ENCODE results near the gene PPARG. TPM values are rescaled to one million over a fixed set of nuclear protein-coding genes. Genes with fewer than 3 reads are reported as not detected.

PPARG gene
- total and polyA plus RNA-seq, 4 donors, result 8.3 to 41.4 (median 26.2) TPM

DNA sequence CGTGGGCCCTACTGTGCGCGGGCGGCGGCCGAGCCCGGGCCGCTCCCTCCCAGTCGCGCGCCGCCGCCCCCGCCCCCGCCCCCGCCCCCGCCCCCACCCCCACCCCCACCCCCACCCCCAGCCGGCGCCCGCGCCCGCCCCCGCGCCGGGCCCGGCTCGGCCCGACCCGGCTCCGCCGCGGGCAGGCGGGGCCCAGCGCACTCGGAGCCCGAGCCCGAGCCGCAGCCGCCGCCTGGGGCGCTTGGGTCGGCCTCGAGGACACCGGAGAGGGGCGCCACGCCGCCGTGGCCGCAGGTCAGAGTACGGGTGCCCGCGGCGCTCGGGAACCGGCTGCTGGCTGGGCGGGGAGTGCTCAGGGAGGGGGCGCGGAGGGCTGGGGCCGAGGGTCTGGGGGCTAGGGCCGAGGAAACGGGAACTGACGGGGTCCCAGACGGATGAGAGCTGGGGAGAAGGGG, 1.1 kb upstream of the PPARG start:
- H3K36me3 ChIP-seq (ENCODE audit: control insufficient read depth in 4 of 4, insufficient read depth in 4 of 4, low read length in 4 of 4), result no peaks in the 10 kb centered on the region
- peak; percentile 21 to 54 (median 26) for DNase-seq
- WGBS, 2 donors, result 0 to 1% methylated on average over 26 to 52 of the region's 63 CpGs
- H3K4me3 ChIP-seq, result peak overlapping the region; percentile 67
- peak overlapping the region; percentile 72 to 79 for H3K27ac ChIP-seq (ENCODE audit: low read depth in 1 of 2, low read length in 1 of 2)
- peaks cover 0 to 46% (median 33%) of the 10 kb centered on the region in 3 donors for H3K27me3 ChIP-seq (ENCODE audit: control insufficient read depth in 3 of 3, insufficient read depth in 3 of 3, low read length in 2 of 3)
- H3K4me1 ChIP-seq (ENCODE audit: control insufficient read depth in 5 of 5, insufficient read depth in 5 of 5, low read length in 5 of 5), result peaks cover 0 to 8% (median 0%) of the 10 kb centered on the region in 5 donors
- TF ChIP-seq, protein P1, sequence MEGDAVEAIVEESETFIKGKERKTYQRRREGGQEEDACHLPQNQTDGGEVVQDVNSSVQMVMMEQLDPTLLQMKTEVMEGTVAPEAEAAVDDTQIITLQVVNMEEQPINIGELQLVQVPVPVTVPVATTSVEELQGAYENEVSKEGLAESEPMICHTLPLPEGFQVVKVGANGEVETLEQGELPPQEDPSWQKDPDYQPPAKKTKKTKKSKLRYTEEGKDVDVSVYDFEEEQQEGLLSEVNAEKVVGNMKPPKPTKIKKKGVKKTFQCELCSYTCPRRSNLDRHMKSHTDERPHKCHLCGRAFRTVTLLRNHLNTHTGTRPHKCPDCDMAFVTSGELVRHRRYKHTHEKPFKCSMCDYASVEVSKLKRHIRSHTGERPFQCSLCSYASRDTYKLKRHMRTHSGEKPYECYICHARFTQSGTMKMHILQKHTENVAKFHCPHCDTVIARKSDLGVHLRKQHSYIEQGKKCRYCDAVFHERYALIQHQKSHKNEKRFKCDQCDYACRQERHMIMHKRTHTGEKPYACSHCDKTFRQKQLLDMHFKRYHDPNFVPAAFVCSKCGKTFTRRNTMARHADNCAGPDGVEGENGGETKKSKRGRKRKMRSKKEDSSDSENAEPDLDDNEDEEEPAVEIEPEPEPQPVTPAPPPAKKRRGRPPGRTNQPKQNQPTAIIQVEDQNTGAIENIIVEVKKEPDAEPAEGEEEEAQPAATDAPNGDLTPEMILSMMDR (IDR thresholded peaks at IDR 0.05; ENCODE audit: control extremely low read depth, extremely low read depth), result no peak
- peak; percentile 51 for ATAC-seq (ENCODE audit: insufficient read depth, low FRiP score)
- no peak overlapping the region for H3K9ac ChIP-seq (ENCODE audit: insufficient read depth in 1 of 2, low read length in 2 of 2)
- peaks cover 0 to 5% (median 0%) of the 10 kb centered on the region in 4 donors for H3K9me3 ChIP-seq (ENCODE audit: control insufficient read depth in 4 of 4, insufficient read depth in 3 of 4, low read length in 3 of 4)

DNA sequence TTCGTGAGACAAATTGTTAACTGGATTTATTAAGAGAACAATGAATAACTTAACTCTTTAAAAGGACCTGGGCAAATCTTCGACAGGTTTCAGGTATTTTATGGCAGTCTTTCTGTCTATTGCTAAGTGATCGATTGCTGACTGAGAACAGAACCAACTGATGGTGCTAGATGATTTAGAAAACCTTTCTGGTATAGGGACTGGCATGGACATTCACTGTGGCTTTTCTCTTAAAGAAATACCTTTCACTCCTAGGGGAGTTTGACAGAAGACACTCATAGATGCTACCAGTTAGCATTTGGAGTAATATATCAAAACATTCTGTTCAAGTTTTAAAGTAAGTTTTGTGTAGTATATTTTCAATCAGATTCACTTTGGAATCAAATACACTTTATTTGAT, 654 bp downstream of the PPARG start:
- H3K4me1 ChIP-seq (ENCODE audit: control insufficient read depth in 5 of 5, insufficient read depth in 5 of 5, low read length in 5 of 5), result peaks cover 0 to 8% (median 0%) of the 10 kb centered on the region in 5 donors
- H3K9ac ChIP-seq (ENCODE audit: insufficient read depth in 1 of 2, low read length in 2 of 2), result no peak overlapping the region
- no peak for ATAC-seq (ENCODE audit: insufficient read depth, low FRiP score)
- no peaks in the 10 kb centered on the region for H3K36me3 ChIP-seq (ENCODE audit: control insufficient read depth in 4 of 4, insufficient read depth in 4 of 4, low read length in 4 of 4)
- no peak overlapping the region for H3K4me3 ChIP-seq
- H3K9me3 ChIP-seq (ENCODE audit: control insufficient read depth in 4 of 4, insufficient read depth in 3 of 4, low read length in 3 of 4), result peaks cover 0 to 5% (median 0%) of the 10 kb centered on the region in 4 donors
- WGBS, 2 donors, result 71 to 72% methylated on average over 3 of the region's 3 CpGs
- TF ChIP-seq, protein P1 (IDR thresholded peaks at IDR 0.05; ENCODE audit: control extremely low read depth, extremely low read depth), result no peak
- H3K27me3 ChIP-seq (ENCODE audit: control insufficient read depth in 3 of 3, insufficient read depth in 3 of 3, low read length in 2 of 3), result peaks cover 0 to 46% (median 33%) of the 10 kb centered on the region in 3 donors
- DNase-seq, result no peak
- H3K27ac ChIP-seq (ENCODE audit: low read depth in 1 of 2, low read length in 1 of 2), result no peak overlapping the region

DNA sequence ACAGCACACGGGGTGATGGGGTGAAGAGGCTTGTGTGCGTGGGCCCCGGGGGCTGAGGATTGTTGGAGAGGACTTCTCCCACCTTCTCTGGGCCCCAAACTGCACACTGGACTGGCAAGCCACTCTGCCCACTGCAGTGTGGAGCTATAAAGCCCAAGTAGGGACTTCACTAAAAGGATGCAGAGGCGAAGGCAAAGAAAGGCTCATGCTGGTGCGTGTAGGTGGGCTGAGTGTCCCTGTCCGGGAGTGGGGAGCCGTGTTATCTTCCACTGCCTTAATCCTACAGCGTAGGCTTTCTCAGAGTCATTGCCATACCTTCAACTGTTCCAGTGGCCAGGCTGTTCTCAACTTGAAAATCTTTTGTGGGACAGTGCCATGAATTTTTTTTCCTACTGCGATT, 3.9 kb downstream of the PPARG start:
- H3K27me3 ChIP-seq (ENCODE audit: control insufficient read depth in 3 of 3, insufficient read depth in 3 of 3, low read length in 2 of 3), result peaks cover 0 to 32% (median 7%) of the 10 kb centered on the region in 3 donors
- TF ChIP-seq, protein P1 (IDR thresholded peaks at IDR 0.05; ENCODE audit: control extremely low read depth, extremely low read depth), result no peak
- H3K4me3 ChIP-seq, result no peak overlapping the region
- 84% methylated on average over 9 of the region's 9 CpGs for WGBS, 2 donors
- no peak overlapping the region for H3K27ac ChIP-seq (ENCODE audit: low read depth in 1 of 2, low read length in 1 of 2)
- peaks cover 0 to 7% (median 0%) of the 10 kb centered on the region in 5 donors for H3K4me1 ChIP-seq (ENCODE audit: control insufficient read depth in 5 of 5, insufficient read depth in 5 of 5, low read length in 5 of 5)
- no peak for DNase-seq
- peaks cover 0 to 2% (median 0%) of the 10 kb centered on the region in 4 donors for H3K9me3 ChIP-seq (ENCODE audit: control insufficient read depth in 4 of 4, insufficient read depth in 3 of 4, low read length in 3 of 4)
- no peak for ATAC-seq (ENCODE audit: insufficient read depth, low FRiP score)
- H3K36me3 ChIP-seq (ENCODE audit: control insufficient read depth in 4 of 4, insufficient read depth in 4 of 4, low read length in 4 of 4), result no peaks in the 10 kb centered on the region
- H3K9ac ChIP-seq (ENCODE audit: insufficient read depth in 1 of 2, low read length in 2 of 2), result no peak overlapping the region

Data from lung (tissue), 12 donors.